Measurements from ENCODE around the gene COLEC12.
A peak's percentile ranks its signal among the peaks of the same experiment; 100 is the strongest.

COLEC12 gene

DNA sequence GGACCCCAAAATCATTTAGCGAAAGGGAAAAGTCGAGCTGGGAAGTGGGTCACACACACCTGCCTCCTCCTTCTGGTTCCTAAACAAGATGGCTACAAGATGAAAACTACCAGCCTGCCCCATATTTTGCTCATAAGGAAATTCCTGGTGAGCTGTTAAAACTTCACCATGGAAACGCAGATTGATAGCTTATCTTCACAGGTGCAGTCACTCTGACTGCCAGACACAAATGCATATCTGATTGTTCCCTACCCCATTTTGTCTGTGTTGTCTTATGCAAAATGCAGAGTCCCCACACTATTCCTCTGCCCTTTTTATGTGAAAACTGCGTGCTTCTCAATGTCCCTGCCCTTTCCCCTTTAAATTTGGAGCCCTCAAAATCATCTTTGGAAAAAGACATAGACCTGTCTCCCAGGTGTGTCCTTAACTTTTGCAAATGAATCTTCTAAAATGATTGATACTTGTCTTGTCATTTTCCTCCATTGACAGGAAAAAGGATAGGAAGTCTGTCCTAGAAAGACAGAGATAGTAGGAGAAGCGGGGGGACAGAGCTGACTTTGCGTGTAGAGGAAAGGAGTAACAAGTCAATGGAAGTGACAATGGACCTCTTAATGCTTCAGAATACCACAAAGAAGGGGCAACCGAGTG is 193.8 kb downstream of the COLEC12 start:
- Histone ChIP-seq H2BK12ac (ENCODE audit: low read length) (no peak overlapping the region), H3K23ac (ENCODE audit: low read length) (no peak overlapping the region), H2BK5ac (ENCODE audit: low read depth, low read length, poor library complexity) (no peak overlapping the region), H3K9ac (ENCODE audit: low read length) (no peak overlapping the region), H4K12ac (ENCODE audit: low read depth, low read length) (no peak overlapping the region), H3K36me3 (ENCODE audit: control insufficient read depth in 1 of 2, insufficient read depth in 2 of 2, low read length in 2 of 2) (no peaks in the 10 kb centered on the region), H3K4me1 (ENCODE audit: control insufficient read depth in 1 of 2, insufficient read depth in 2 of 2, low read length in 2 of 2) (no peaks in the 10 kb centered on the region), H3K27me3 (ENCODE audit: insufficient read depth, low read length) (no peaks in the 10 kb centered on the region), H3K14ac (ENCODE audit: low read length) (no peak overlapping the region), H3K4ac (ENCODE audit: low read depth, low read length) (no peak overlapping the region), H3K18ac (ENCODE audit: low read length) (no peak overlapping the region), H3K27ac (ENCODE audit: low read depth, low read length) (no peak overlapping the region), H4K8ac (ENCODE audit: low read depth, low read length) (no peak overlapping the region), H3K9me3 (ENCODE audit: insufficient read depth, low read depth, low read length) (no peaks in the 10 kb centered on the region), H3K79me2 (ENCODE audit: control insufficient read depth, insufficient read depth, low read length, poor library complexity) (no peaks in the 10 kb centered on the region), H4K91ac (ENCODE audit: low read depth, low read length) (no peak overlapping the region), H2BK120ac (ENCODE audit: insufficient read depth, low read length, poor library complexity) (no peak overlapping the region), H2AK5ac (ENCODE audit: low read length) (no peak overlapping the region), H3K79me1 (ENCODE audit: low read length) (no peaks in the 10 kb centered on the region), H3K4me3 (ENCODE audit: low read depth, low read length) (no peak overlapping the region), H3K4me2 (ENCODE audit: low read length) (no peak overlapping the region), H2AFZ (ENCODE audit: insufficient read depth, low read length, poor library complexity) (no peak overlapping the region)
- peak in 1 of 2 donors; percentile 60 for DNase-seq
- no CpG with 5 or more reads among the region's 7 CpGs for WGBS (ENCODE audit: extremely low coverage, insufficient coverage, insufficient read length)

DNA sequence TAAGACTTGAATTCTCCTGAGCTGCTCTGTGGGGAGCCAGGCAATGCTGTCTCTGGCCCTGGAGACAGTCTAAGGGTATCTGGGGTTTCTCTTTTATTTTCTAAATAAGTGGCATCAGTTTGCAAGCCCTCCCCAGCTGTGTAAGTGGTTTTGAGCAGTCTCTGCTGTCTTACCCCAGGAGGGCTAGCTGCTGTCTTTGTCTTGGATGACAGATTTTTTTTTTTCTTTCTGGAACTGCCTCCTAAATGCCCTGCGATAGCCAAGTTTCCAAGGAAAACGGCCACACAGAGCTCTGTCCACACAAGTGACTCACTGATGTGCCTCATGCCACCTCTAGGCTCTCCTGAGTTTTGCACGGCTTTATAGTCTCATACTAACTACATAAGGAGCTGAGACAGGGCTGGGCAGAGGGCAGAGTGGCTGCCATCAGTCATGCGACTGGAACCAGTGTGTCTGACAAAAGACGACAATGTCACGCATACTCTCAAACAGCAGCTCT is 195.4 kb downstream of the COLEC12 start:
- no peak overlapping the region for H2AFZ ChIP-seq (ENCODE audit: insufficient read depth, low read length, poor library complexity)
- no peaks in the 10 kb centered on the region for H3K4me1 ChIP-seq (ENCODE audit: control insufficient read depth in 1 of 2, insufficient read depth in 2 of 2, low read length in 2 of 2)
- H3K36me3 ChIP-seq (ENCODE audit: control insufficient read depth in 1 of 2, insufficient read depth in 2 of 2, low read length in 2 of 2): no peaks in the 10 kb centered on the region
- no peak overlapping the region for H3K14ac ChIP-seq (ENCODE audit: low read length)
- no peak overlapping the region for H3K27ac ChIP-seq (ENCODE audit: low read depth, low read length)
- no peaks in the 10 kb centered on the region for H3K79me1 ChIP-seq (ENCODE audit: low read length)
- no peak overlapping the region for H3K18ac ChIP-seq (ENCODE audit: low read length)
- H3K4me2 ChIP-seq (ENCODE audit: low read length): no peak overlapping the region
- no peak overlapping the region for H3K9ac ChIP-seq (ENCODE audit: low read length)
- H3K9me3 ChIP-seq (ENCODE audit: insufficient read depth, low read depth, low read length): no peaks in the 10 kb centered on the region
- no peak overlapping the region for H2AK5ac ChIP-seq (ENCODE audit: low read length)
- no peak overlapping the region for H2BK120ac ChIP-seq (ENCODE audit: insufficient read depth, low read length, poor library complexity)
- no peak overlapping the region for H2BK12ac ChIP-seq (ENCODE audit: low read length)
- H3K27me3 ChIP-seq (ENCODE audit: insufficient read depth, low read length): no peaks in the 10 kb centered on the region
- no peak overlapping the region for H4K8ac ChIP-seq (ENCODE audit: low read depth, low read length)
- no CpG with 5 or more reads among the region's 6 CpGs for WGBS (ENCODE audit: extremely low coverage, insufficient coverage, insufficient read length)
- H3K4me3 ChIP-seq (ENCODE audit: low read depth, low read length): no peak overlapping the region
- H3K79me2 ChIP-seq (ENCODE audit: control insufficient read depth, insufficient read depth, low read length, poor library complexity): no peaks in the 10 kb centered on the region
- DNase-seq: peak in 1 of 2 donors; percentile 11
- H3K4ac ChIP-seq (ENCODE audit: low read depth, low read length): no peak overlapping the region
- H2BK5ac ChIP-seq (ENCODE audit: low read depth, low read length, poor library complexity): no peak overlapping the region
- H4K12ac ChIP-seq (ENCODE audit: low read depth, low read length): no peak overlapping the region
- no peak overlapping the region for H3K23ac ChIP-seq (ENCODE audit: low read length)
- no peak overlapping the region for H4K91ac ChIP-seq (ENCODE audit: low read depth, low read length)

DNA sequence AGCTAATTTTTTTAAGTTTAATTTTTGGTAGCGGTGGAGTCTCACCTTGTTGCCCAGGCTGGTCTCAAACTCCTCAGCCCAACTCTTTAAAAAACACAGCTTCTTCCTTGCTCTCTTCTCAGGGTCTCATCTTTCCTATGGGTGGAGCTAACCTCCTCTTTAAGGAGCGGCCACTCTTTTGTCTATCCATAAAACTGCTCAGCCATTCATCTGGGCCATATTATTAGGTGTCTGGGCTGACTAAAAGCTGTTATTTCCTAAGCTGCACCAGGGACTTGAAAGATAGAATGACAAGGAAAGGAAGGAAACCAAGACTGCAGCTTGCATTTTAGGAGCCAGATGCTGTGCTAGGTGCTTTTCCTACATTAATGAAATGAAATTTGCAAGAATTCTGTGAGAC is 196.9 kb downstream of the COLEC12 start:
- no peak overlapping the region for H2BK120ac ChIP-seq (ENCODE audit: insufficient read depth, low read length, poor library complexity)
- H3K4me3 ChIP-seq (ENCODE audit: low read depth, low read length): no peak overlapping the region
- no peak overlapping the region for H3K4ac ChIP-seq (ENCODE audit: low read depth, low read length)
- H4K91ac ChIP-seq (ENCODE audit: low read depth, low read length): no peak overlapping the region
- H3K36me3 ChIP-seq (ENCODE audit: control insufficient read depth in 1 of 2, insufficient read depth in 2 of 2, low read length in 2 of 2): no peaks in the 10 kb centered on the region
- no peak overlapping the region for H3K23ac ChIP-seq (ENCODE audit: low read length)
- H2BK12ac ChIP-seq (ENCODE audit: low read length): no peak overlapping the region
- no peak overlapping the region for H4K12ac ChIP-seq (ENCODE audit: low read depth, low read length)
- no peak overlapping the region for H3K18ac ChIP-seq (ENCODE audit: low read length)
- WGBS (ENCODE audit: extremely low coverage, insufficient coverage, insufficient read length): no CpG with 5 or more reads among the region's 2 CpGs
- no peak overlapping the region for H2AFZ ChIP-seq (ENCODE audit: insufficient read depth, low read length, poor library complexity)
- DNase-seq: no peak
- no peak overlapping the region for H3K4me2 ChIP-seq (ENCODE audit: low read length)
- H3K79me1 ChIP-seq (ENCODE audit: low read length): no peaks in the 10 kb centered on the region
- no peak overlapping the region for H3K9ac ChIP-seq (ENCODE audit: low read length)
- no peaks in the 10 kb centered on the region for H3K79me2 ChIP-seq (ENCODE audit: control insufficient read depth, insufficient read depth, low read length, poor library complexity)
- no peaks in the 10 kb centered on the region for H3K27me3 ChIP-seq (ENCODE audit: insufficient read depth, low read length)
- no peak overlapping the region for H3K14ac ChIP-seq (ENCODE audit: low read length)
- H2AK5ac ChIP-seq (ENCODE audit: low read length): no peak overlapping the region
- no peak overlapping the region for H4K8ac ChIP-seq (ENCODE audit: low read depth, low read length)
- no peaks in the 10 kb centered on the region for H3K4me1 ChIP-seq (ENCODE audit: control insufficient read depth in 1 of 2, insufficient read depth in 2 of 2, low read length in 2 of 2)
- no peak overlapping the region for H3K27ac ChIP-seq (ENCODE audit: low read depth, low read length)
- H3K9me3 ChIP-seq (ENCODE audit: insufficient read depth, low read depth, low read length): no peaks in the 10 kb centered on the region
- H2BK5ac ChIP-seq (ENCODE audit: low read depth, low read length, poor library complexity): no peak overlapping the region

DNA sequence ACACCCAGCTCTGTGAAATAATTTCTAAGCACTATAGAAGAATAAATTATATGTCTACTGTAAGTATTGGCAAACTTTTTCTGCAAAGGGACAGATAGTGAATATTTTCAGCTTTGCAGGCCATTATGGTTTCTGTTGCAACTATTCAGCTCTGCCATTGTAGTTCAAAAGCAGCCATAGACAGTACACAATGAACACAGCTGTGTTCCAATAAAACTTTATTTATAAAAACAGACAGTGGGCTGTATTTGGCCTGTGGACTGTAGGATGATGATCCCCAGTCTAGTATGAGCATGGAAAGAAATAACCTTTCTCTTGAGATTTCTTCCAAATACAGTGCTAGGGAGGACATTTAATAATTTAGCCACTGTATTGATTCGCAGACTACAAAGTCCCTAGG is 197.5 kb downstream of the COLEC12 start:
- Histone ChIP-seq H4K12ac (ENCODE audit: low read depth, low read length) (no peak overlapping the region), H2BK12ac (ENCODE audit: low read length) (no peak overlapping the region), H3K4me2 (ENCODE audit: low read length) (no peak overlapping the region), H2AFZ (ENCODE audit: insufficient read depth, low read length, poor library complexity) (no peak overlapping the region), H3K79me2 (ENCODE audit: control insufficient read depth, insufficient read depth, low read length, poor library complexity) (no peaks in the 10 kb centered on the region), H3K18ac (ENCODE audit: low read length) (no peak overlapping the region), H4K8ac (ENCODE audit: low read depth, low read length) (no peak overlapping the region), H3K23ac (ENCODE audit: low read length) (no peak overlapping the region), H3K79me1 (ENCODE audit: low read length) (no peaks in the 10 kb centered on the region), H3K9ac (ENCODE audit: low read length) (no peak overlapping the region), H3K36me3 (ENCODE audit: control insufficient read depth in 1 of 2, insufficient read depth in 2 of 2, low read length in 2 of 2) (no peaks in the 10 kb centered on the region), H3K14ac (ENCODE audit: low read length) (no peak overlapping the region), H3K27ac (ENCODE audit: low read depth, low read length) (no peak overlapping the region), H3K9me3 (ENCODE audit: insufficient read depth, low read depth, low read length) (no peaks in the 10 kb centered on the region), H3K4me1 (ENCODE audit: control insufficient read depth in 1 of 2, insufficient read depth in 2 of 2, low read length in 2 of 2) (no peaks in the 10 kb centered on the region), H3K4ac (ENCODE audit: low read depth, low read length) (no peak overlapping the region), H3K27me3 (ENCODE audit: insufficient read depth, low read length) (no peaks in the 10 kb centered on the region), H2AK5ac (ENCODE audit: low read length) (no peak overlapping the region), H3K4me3 (ENCODE audit: low read depth, low read length) (no peak overlapping the region), H2BK120ac (ENCODE audit: insufficient read depth, low read length, poor library complexity) (no peak overlapping the region), H4K91ac (ENCODE audit: low read depth, low read length) (no peak overlapping the region), H2BK5ac (ENCODE audit: low read depth, low read length, poor library complexity) (no peak overlapping the region)
- DNase-seq: no peak
- WGBS (ENCODE audit: extremely low coverage, insufficient coverage, insufficient read length): no CpG with 5 or more reads among the region's 1 CpG
